HepG2 (cell line): ENCODE results near the gene DDX53. TPM values are rescaled to one million over a fixed set of nuclear protein-coding genes. Genes with fewer than 3 reads are reported as not detected.

Experiments
- DNMT1 ChIP-seq: sonication (generic); formaldehyde crosslinking; IDR thresholded peaks from 2 replicates; pipeline ENCODE4 v1.5.1; 2020; ENCODE audit warnings: mild to moderate bottlenecking, missing genetic modification reagents
- HNF1A ChIP-seq, 2 experiments: sonication (generic) in 1 of 2; formaldehyde crosslinking in 1 of 2; IDR thresholded peaks; 2 replicates each; pipeline versions ENCODE4 v1.4.0 to v1.6.1; 2016 to 2020; ENCODE audit warnings: borderline replicate concordance in 1 of 2, low read depth in 1 of 2, mild to moderate bottlenecking in 1 of 2, missing genetic modification reagents in 1 of 2
- ZNF225 ChIP-seq: sonication (generic); formaldehyde crosslinking; IDR thresholded peaks from 2 replicates; pipeline ENCODE4 v1.4.0; 2020; ENCODE audit warnings: mild to moderate bottlenecking, missing genetic modification reagents
- ZNF407 ChIP-seq: sonication (generic); formaldehyde crosslinking; IDR thresholded peaks from one replicate; pipeline ENCODE4 v1.5.1; 2020; ENCODE audit warnings: mild to moderate bottlenecking, missing genetic modification reagents; ENCODE audit errors: not compliant biosample characterization
- polyA plus RNA-seq, 8 experiments: library from polyadenylated mRNA; depleted of rRNA in 3 of 8; stranded (reverse) in 7 of 8; unstranded in 1 of 8; fragments of >200 nt; fragmentation: Illumina TruSeq in 4 of 8; extraction: Trizol in 4 of 8; gene quantifications; 2 replicates each; pipeline versions ENCODE4 v1.2.1 to v1.2.3, GENCODE V29; 2011 to 2016; ENCODE audit warnings: low read depth in 4 of 8, missing spikeins in 1 of 8, mixed read lengths in 1 of 8; ENCODE audit not compliant: insufficient read depth in 1 of 8
- total RNA-seq, 5 experiments: library from RNA; depleted of rRNA; stranded (reverse); fragments of >200 nt; fragmentation: Illumina TruSeq; extraction: Trizol; gene quantifications; 2 replicates each; pipeline ENCODE4 v1.2.3, GENCODE V29; 2016; ENCODE audit warnings: low read depth in 1 of 5

Gene DDX53
- total and polyA plus RNA-seq, 2 of the 13 experiments (the other 11 are each of a cell fraction or from before 2014, with no cell fraction given): not detected

- TF ChIP-seq ZNF407 (CRISPR knock-in tag) (no peak), HNF1A (IDR thresholded peaks at IDR 0.05; ENCODE audit: low read depth) (no peak), HNF1A (CRISPR knock-in tag; IDR thresholded peaks at IDR 0.05; ENCODE audit: borderline replicate concordance) (no peak), ZNF225 (CRISPR knock-in tag) (no peak), DNMT1 (CRISPR knock-in tag) (no peak)
- TF ChIP-seq, all 625 proteins: peak for 0
Measured at GRCh38 chrX:22975786-22976185, 24.0 kb upstream of the DDX53 start (continued).
